Peyer's patch (tissue), 4 donors: ENCODE measurements around the gene MAGI2. TPM values are rescaled to one million over a fixed set of nuclear protein-coding genes. Genes with fewer than 3 reads are reported as not detected.

Experiments
- DNase-seq, 3 donors: peaks; one replicate each; pipeline ENCODE4 v3.0.0-alpha.2; 2017 to 2019
- H3K27ac ChIP-seq, 4 donors: fragments of 200-600 bp; sonication (generic); one replicate each; pipeline ENCODE4 v1.5.1; 2016 to 2019
- H3K27me3 ChIP-seq, 2 donors: fragments of 200-600 bp; sonication (generic); one replicate each; pipeline ENCODE4 v1.5.1; 2019
- H3K36me3 ChIP-seq, 3 donors: fragments of 200-600 bp; sonication (generic); one replicate each; pipeline ENCODE4 v1.5.1; 2016 to 2019
- H3K4me1 ChIP-seq, 4 donors: fragments of 200-600 bp; sonication (generic); one replicate each; pipeline ENCODE4 v1.5.1; 2016 to 2019
- H3K4me3 ChIP-seq, 4 donors: fragments of 200-600 bp; sonication (generic); 1 replicate in 3 of 4; 2 replicates in 1 of 4; pipeline ENCODE4 v1.5.1; 2016 to 2019; ENCODE audit warnings: mild to moderate bottlenecking in 1 of 4
- H3K9me3 ChIP-seq, 4 donors: fragments of 200-600 bp; sonication (generic); one replicate each; pipeline ENCODE4 v1.5.1; 2016 to 2019; ENCODE audit warnings: mild to moderate bottlenecking in 1 of 4
- POLR2A ChIP-seq, 2 donors: fragments of 450-650 bp; IDR thresholded peaks; one replicate each; pipeline ENCODE4 v1.5.1; 2017; ENCODE audit warnings: antibody characterized with exemption in 2 of 2, mild to moderate bottlenecking in 2 of 2, moderate library complexity in 2 of 2
- total RNA-seq, 4 donors: library from RNA; depleted of rRNA; stranded (reverse); fragments of >200 nt; gene quantifications; one replicate each; pipeline ENCODE4 v1.1.0, GENCODE V29; 2016
- TF ChIP-seq, protein P1 (sequence below), 6 experiments: fragments of 450-650 bp in 4 of 6; fragments of 200-600 bp in 2 of 6; sonication (generic) in 1 of 6; IDR thresholded peaks; one replicate each; pipeline ENCODE4 v1.5.1; 2017 to 2019; ENCODE audit warnings: antibody characterized with exemption in 6 of 6, mild to moderate bottlenecking in 3 of 6, moderate library complexity in 1 of 6

Gene MAGI2
- total RNA-seq, 4 donors from 2014 or later, result 1.6 to 12.4 (median 2.8) TPM

DNA sequence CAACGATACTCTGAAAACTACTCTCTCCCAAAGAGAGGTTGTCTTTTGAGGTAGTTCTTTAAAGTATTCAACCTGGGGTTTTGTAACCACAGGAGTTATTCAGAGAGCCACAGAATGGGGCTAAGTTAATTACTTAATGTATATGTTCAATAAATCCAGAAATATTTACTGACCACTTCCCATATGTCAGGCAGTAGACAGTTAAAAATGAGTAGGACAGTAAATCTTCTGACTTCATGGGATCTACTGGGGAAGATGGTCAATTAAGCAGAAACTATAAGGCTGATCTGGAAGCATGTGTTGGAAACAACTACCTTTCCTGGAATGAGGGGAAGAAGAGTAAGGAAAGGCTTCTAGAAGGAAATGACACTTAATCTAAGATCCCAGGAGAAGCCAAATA lies 167.7 kb downstream of the MAGI2 start:
- H3K4me1 ChIP-seq, result no peaks in the 10 kb centered on the region
- H3K4me3 ChIP-seq, result no peak overlapping the region
- H3K9me3 ChIP-seq, result no peaks in the 10 kb centered on the region
- no peak for TF ChIP-seq POLR2A (IDR thresholded peaks at IDR 0.05)
- TF ChIP-seq, protein P1, sequence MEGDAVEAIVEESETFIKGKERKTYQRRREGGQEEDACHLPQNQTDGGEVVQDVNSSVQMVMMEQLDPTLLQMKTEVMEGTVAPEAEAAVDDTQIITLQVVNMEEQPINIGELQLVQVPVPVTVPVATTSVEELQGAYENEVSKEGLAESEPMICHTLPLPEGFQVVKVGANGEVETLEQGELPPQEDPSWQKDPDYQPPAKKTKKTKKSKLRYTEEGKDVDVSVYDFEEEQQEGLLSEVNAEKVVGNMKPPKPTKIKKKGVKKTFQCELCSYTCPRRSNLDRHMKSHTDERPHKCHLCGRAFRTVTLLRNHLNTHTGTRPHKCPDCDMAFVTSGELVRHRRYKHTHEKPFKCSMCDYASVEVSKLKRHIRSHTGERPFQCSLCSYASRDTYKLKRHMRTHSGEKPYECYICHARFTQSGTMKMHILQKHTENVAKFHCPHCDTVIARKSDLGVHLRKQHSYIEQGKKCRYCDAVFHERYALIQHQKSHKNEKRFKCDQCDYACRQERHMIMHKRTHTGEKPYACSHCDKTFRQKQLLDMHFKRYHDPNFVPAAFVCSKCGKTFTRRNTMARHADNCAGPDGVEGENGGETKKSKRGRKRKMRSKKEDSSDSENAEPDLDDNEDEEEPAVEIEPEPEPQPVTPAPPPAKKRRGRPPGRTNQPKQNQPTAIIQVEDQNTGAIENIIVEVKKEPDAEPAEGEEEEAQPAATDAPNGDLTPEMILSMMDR (IDR thresholded peaks at IDR 0.05), result no peak
- H3K36me3 ChIP-seq, result no peaks in the 10 kb centered on the region
- no peak overlapping the region for H3K27ac ChIP-seq
- DNase-seq, result no peak
- H3K27me3 ChIP-seq, result no peaks in the 10 kb centered on the region

DNA sequence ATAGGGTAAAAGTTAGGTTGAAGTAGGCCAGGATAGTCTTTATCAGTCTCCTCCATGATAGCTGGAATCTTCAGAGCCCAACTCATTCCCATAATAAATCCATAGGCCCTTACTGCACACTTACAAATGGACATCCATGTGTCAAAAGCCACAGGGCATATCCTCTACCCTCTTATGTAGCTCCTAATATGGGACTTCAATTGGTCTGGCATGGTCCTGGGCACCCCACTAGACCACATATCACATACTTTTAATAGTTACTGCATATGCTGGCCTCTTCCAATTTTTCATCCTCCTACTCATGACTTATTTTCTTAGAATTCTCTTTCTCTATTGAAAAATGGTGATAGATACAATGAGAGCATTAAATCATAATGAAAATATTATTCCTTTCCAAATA lies 169.3 kb downstream of the MAGI2 start:
- Histone ChIP-seq H3K27me3 (no peaks in the 10 kb centered on the region), H3K36me3 (no peaks in the 10 kb centered on the region), H3K27ac (no peak overlapping the region), H3K4me3 (no peak overlapping the region), H3K9me3 (no peaks in the 10 kb centered on the region), H3K4me1 (no peaks in the 10 kb centered on the region)
- DNase-seq, result no peak
- TF ChIP-seq, protein P1 (IDR thresholded peaks at IDR 0.05), result no peak
- TF ChIP-seq POLR2A (IDR thresholded peaks at IDR 0.05), result no peak

DNA sequence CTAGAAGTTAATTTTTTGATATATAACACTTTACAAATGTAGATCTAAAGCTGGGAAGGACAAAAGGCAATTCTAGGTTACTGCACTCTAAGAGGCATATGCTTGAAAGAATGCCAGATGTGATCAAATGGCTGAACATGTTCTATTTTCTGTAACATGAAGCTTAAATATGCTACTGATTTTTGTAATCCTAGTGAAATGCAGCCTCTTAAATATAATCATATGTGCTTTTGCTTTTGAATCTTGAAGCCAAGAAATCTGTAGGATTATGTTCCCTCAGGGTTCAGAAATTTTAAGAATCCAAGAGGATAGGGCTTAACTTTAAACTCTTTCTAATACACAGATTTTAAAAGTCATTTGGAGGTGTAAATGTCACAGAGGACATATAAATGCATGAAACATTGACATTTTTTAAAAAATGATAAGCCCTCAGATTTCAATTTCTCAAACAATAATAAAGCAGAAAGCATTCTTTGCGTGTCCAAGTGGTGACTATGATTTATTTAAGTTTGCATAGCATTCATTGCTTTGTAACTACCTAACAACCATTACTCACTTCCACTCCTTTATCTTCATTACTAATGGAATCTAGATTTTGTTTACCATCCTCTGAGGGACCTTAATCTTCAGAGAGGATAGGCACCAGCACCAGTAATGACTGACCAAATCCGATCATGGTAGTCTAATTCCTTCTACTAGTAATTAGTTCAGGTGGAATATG lies 170.4 kb downstream of the MAGI2 start:
- H3K36me3 ChIP-seq, result no peaks in the 10 kb centered on the region
- no peak overlapping the region for H3K27ac ChIP-seq
- H3K4me1 ChIP-seq, result no peaks in the 10 kb centered on the region
- H3K4me3 ChIP-seq, result no peak overlapping the region
- TF ChIP-seq, protein P1 (IDR thresholded peaks at IDR 0.05), result no peak
- no peak for TF ChIP-seq POLR2A (IDR thresholded peaks at IDR 0.05)
- no peak for DNase-seq
- no peaks in the 10 kb centered on the region for H3K9me3 ChIP-seq
- H3K27me3 ChIP-seq, result no peaks in the 10 kb centered on the region

DNA sequence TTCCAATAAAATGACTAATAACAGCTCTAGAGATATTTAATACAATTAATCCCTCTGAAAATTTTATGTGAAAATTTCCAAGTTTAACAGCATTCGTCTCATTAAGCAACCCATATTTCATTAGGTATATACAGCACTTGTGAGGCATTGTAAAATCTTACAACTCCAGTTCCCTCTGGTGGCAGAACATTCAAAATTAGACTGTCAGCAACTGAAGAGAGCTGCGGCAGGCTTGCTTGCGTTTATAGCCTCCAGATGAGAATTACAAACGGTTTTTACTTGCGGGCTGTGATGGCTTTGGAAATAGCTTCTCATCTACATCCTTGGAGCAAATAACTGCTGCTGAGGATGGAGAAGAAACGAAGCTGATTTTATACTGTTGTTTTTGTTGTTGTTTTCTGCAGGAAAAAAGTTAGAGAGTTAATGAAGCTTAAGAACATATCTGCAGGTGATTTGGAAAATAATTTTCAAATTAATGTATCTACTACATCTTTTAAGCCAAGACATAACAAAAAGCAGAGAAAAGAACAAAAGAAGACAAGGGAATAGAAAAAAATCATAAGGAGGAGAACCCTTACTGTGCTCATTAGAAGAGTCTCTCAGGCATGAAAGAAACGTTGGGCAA lies 171.3 kb downstream of the MAGI2 start:
- H3K27me3 ChIP-seq, result no peaks in the 10 kb centered on the region
- H3K27ac ChIP-seq, result no peak overlapping the region
- H3K9me3 ChIP-seq, result no peaks in the 10 kb centered on the region
- no peaks in the 10 kb centered on the region for H3K36me3 ChIP-seq
- H3K4me3 ChIP-seq, result no peak overlapping the region
- no peak for DNase-seq
- TF ChIP-seq, protein P1 (IDR thresholded peaks at IDR 0.05), result peak in 2 of 6 experiments; percentile 10 to 19
- no peak for TF ChIP-seq POLR2A (IDR thresholded peaks at IDR 0.05)
- H3K4me1 ChIP-seq, result no peaks in the 10 kb centered on the region

DNA sequence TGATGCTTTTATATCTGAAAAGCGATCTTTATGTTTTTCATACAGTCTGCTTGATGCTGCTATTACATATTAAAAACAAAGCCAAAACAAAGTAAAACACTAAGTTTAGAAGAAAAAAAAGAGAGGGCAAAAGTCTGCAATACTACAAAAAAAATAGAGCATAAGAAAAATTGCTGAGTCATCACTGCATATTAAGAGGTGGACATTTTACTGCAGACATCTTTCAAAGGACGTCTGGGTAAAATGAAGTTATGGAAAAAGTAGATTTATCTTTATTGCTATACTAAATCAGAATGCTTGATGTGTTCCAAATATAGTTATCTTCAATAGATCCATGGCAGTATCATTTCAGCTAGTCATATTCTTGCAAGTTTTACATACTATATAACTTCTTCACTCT lies 172.0 kb downstream of the MAGI2 start:
- no peaks in the 10 kb centered on the region for H3K27me3 ChIP-seq
- H3K9me3 ChIP-seq, result no peaks in the 10 kb centered on the region
- H3K4me1 ChIP-seq, result no peaks in the 10 kb centered on the region
- no peak overlapping the region for H3K4me3 ChIP-seq
- no peak overlapping the region for H3K27ac ChIP-seq
- TF ChIP-seq, protein P1 (IDR thresholded peaks at IDR 0.05), result no peak
- no peak for TF ChIP-seq POLR2A (IDR thresholded peaks at IDR 0.05)
- no peak for DNase-seq
- no peaks in the 10 kb centered on the region for H3K36me3 ChIP-seq
